ENCODE results near the gene ELK4. TPM values are rescaled to one million over a fixed set of nuclear protein-coding genes. Genes with fewer than 3 reads are reported as not detected.

Gene ELK4
- polyA plus RNA-seq, 1 donor (not counting 4 experiments of a cell fraction or from before 2014, with no cell fraction given), result 8.6 TPM

- Histone ChIP-seq H3K4me3 (ENCODE audit: control insufficient read depth in 2 of 3, extremely low read depth in 1 of 3, insufficient read depth in 2 of 3, low read depth in 1 of 3, low read length in 3 of 3) (no peak overlapping the region), H3K4me1 (ENCODE audit: control insufficient read depth, extremely low read depth, insufficient read depth, low read length) (peaks cover 17% of the 10 kb centered on the region), H3K9me3 (ENCODE audit: control insufficient read depth, low read depth, low read length) (no peaks in the 10 kb centered on the region), H3K4me2 (ENCODE audit: control insufficient read depth, extremely low read depth, insufficient read depth, low read depth, low read length) (no peak overlapping the region), H3K36me3 (ENCODE audit: control insufficient read depth in 2 of 2, extremely low read depth in 1 of 2, insufficient read depth in 2 of 2, low read length in 2 of 2) (no peaks in the 10 kb centered on the region), H2AFZ (ENCODE audit: control insufficient read depth, low read length) (no peak overlapping the region), H4K20me1 (ENCODE audit: control insufficient read depth, extremely low read depth, insufficient read depth, low read length) (no peaks in the 10 kb centered on the region), H3K27ac (ENCODE audit: control insufficient read depth, insufficient read depth, low read length) (no peak overlapping the region), H3K9ac (ENCODE audit: control insufficient read depth, extremely low read depth, insufficient read depth, low read length) (no peak overlapping the region), H3K9me1 (ENCODE audit: control insufficient read depth, extremely low read depth, insufficient read depth, low read length) (no peaks in the 10 kb centered on the region), H3K27me3 (ENCODE audit: control insufficient read depth, extremely low read depth, insufficient read depth, low read length) (no peaks in the 10 kb centered on the region), H3K79me2 (ENCODE audit: control insufficient read depth, insufficient read depth, low read length) (no peaks in the 10 kb centered on the region)
- dilution Hi-C loops (cut with MboI; ENCODE audit: extremely low pct_ligation_motif_present, low sequenced_read_pairs), result no loop called here
- FAIRE-seq, result no peak
- TF ChIP-seq EZH2 (IDR thresholded peaks at IDR 0.05; ENCODE audit: low read length) (no peak), CTCF (optimal IDR thresholded peaks at IDR 0.05 in 1 of 3, IDR thresholded peaks at IDR 0.05 in 1 of 3, conservative IDR thresholded peaks at IDR 0.05 in 1 of 3; ENCODE audit: extremely low read depth in 1 of 3, insufficient read depth in 2 of 3, low read length in 3 of 3) (no peak)
- DNase-seq (ENCODE audit: low read depth, low spot score), result no peak
Observed at GRCh38 chr1:205670611-205671430, 39.0 kb upstream of the ELK4 start.

GRCh38 chr1:205670150-205670446 is 38.3 kb upstream of the ELK4 start:
- peaks cover 23% of the 10 kb centered on the region for H3K4me1 ChIP-seq (ENCODE audit: control insufficient read depth, extremely low read depth, insufficient read depth, low read length)
- no peak overlapping the region for H2AFZ ChIP-seq (ENCODE audit: control insufficient read depth, low read length)
- FAIRE-seq (no peak), DNase-seq (ENCODE audit: low read depth, low spot score) (no peak)
- TF ChIP-seq CTCF (optimal IDR thresholded peaks at IDR 0.05 in 1 of 3, IDR thresholded peaks at IDR 0.05 in 1 of 3, conservative IDR thresholded peaks at IDR 0.05 in 1 of 3; ENCODE audit: extremely low read depth in 1 of 3, insufficient read depth in 2 of 3, low read length in 3 of 3) (no peak), EZH2 (IDR thresholded peaks at IDR 0.05; ENCODE audit: low read length) (no peak)
- no peaks in the 10 kb centered on the region for H4K20me1 ChIP-seq (ENCODE audit: control insufficient read depth, extremely low read depth, insufficient read depth, low read length)
- no peak overlapping the region for H3K9ac ChIP-seq (ENCODE audit: control insufficient read depth, extremely low read depth, insufficient read depth, low read length)
- H3K36me3 ChIP-seq (ENCODE audit: control insufficient read depth in 2 of 2, extremely low read depth in 1 of 2, insufficient read depth in 2 of 2, low read length in 2 of 2), result no peaks in the 10 kb centered on the region
- dilution Hi-C loops (cut with MboI; ENCODE audit: extremely low pct_ligation_motif_present, low sequenced_read_pairs), result no loop called here
- H3K4me3 ChIP-seq (ENCODE audit: control insufficient read depth in 2 of 3, extremely low read depth in 1 of 3, insufficient read depth in 2 of 3, low read depth in 1 of 3, low read length in 3 of 3), result no peak overlapping the region
- H3K27me3 ChIP-seq (ENCODE audit: control insufficient read depth, extremely low read depth, insufficient read depth, low read length), result no peaks in the 10 kb centered on the region
- H3K4me2 ChIP-seq (ENCODE audit: control insufficient read depth, extremely low read depth, insufficient read depth, low read depth, low read length), result no peak overlapping the region
- no peak overlapping the region for H3K27ac ChIP-seq (ENCODE audit: control insufficient read depth, insufficient read depth, low read length)
- H3K9me1 ChIP-seq (ENCODE audit: control insufficient read depth, extremely low read depth, insufficient read depth, low read length), result peaks cover 3% of the 10 kb centered on the region
- no peaks in the 10 kb centered on the region for H3K9me3 ChIP-seq (ENCODE audit: control insufficient read depth, low read depth, low read length)
- H3K79me2 ChIP-seq (ENCODE audit: control insufficient read depth, insufficient read depth, low read length), result no peaks in the 10 kb centered on the region
